Astrocyte (in vitro differentiated cells and primary cell): ENCODE results near the gene TAF6L. TPM values are rescaled to one million over a fixed set of nuclear protein-coding genes. Genes with fewer than 3 reads are reported as not detected.
A peak's percentile ranks its signal among the peaks of the same experiment; 100 is the strongest.

Experiments used
- DNase-seq: peaks from one replicate; pipeline ENCODE4 v3.0.0-alpha.2; 2010; ENCODE audit warnings: low read depth
- FAIRE-seq: peaks from 2 replicates; lab custom pipeline; 2011; peaks lifted over from hg19 to GRCh38; lab: Jason Lieb, UNC
- H2AFZ ChIP-seq: 2 replicates; pipeline ENCODE4 v1.6.0; 2012; ENCODE audit warnings: low read depth, low read length, inconsistent platforms
- H3K27ac ChIP-seq: 2 replicates; pipeline ENCODE4 v1.5.1; 2011; ENCODE audit warnings: low read depth, low read length, inconsistent platforms
- H3K27me3 ChIP-seq: 2 replicates; pipeline ENCODE4 v1.6.0; 2011; ENCODE audit warnings: low read length, inconsistent platforms; ENCODE audit not compliant: insufficient read depth
- H3K36me3 ChIP-seq: 2 replicates; pipeline ENCODE4 v1.5.1; 2011; ENCODE audit warnings: low read length, inconsistent platforms; ENCODE audit not compliant: insufficient read depth
- H3K4me1 ChIP-seq: 2 replicates; pipeline ENCODE4 v1.5.1; 2011; ENCODE audit warnings: low read length, inconsistent platforms; ENCODE audit not compliant: insufficient read depth
- H3K4me2 ChIP-seq: 2 replicates; pipeline ENCODE4 v1.6.0; 2012; ENCODE audit warnings: low read length, inconsistent platforms
- H3K4me3 ChIP-seq: 2 replicates; pipeline ENCODE4 v1.5.1; 2011; ENCODE audit warnings: low read depth, mild to moderate bottlenecking, low read length, inconsistent platforms; ENCODE audit not compliant: insufficient read depth
- H3K79me2 ChIP-seq: 2 replicates; pipeline ENCODE4 v1.6.0; 2012; ENCODE audit warnings: mild to moderate bottlenecking, low read length, inconsistent platforms; ENCODE audit not compliant: insufficient read depth
- H3K9ac ChIP-seq: 2 replicates; pipeline ENCODE4 v1.6.0; 2012; ENCODE audit warnings: mild to moderate bottlenecking, low read length, inconsistent platforms
- H3K9me3 ChIP-seq: 2 replicates; pipeline ENCODE4 v1.5.1; 2012; ENCODE audit warnings: low read depth, mild to moderate bottlenecking, low read length, inconsistent platforms; ENCODE audit not compliant: insufficient read depth
- H4K20me1 ChIP-seq: 2 replicates; pipeline ENCODE4 v1.6.0; 2012; ENCODE audit warnings: low read length, inconsistent platforms; ENCODE audit not compliant: insufficient read depth
- H3K27ac Mint-ChIP-seq: one replicate; pipeline ENCODE4 v1.8.0; 2021; ENCODE audit warnings: mild to moderate bottlenecking, mixed read lengths; ENCODE audit not compliant: unreplicated experiment
- H3K27me3 Mint-ChIP-seq: one replicate; pipeline ENCODE4 v1.8.0; 2021; ENCODE audit warnings: low read depth, mixed read lengths; ENCODE audit not compliant: unreplicated experiment
- H3K36me3 Mint-ChIP-seq: one replicate; pipeline ENCODE4 v1.8.0; 2021; ENCODE audit warnings: low read depth, mixed read lengths; ENCODE audit not compliant: unreplicated experiment
- H3K4me1 Mint-ChIP-seq: one replicate; pipeline ENCODE4 v1.8.0; 2021; ENCODE audit warnings: low read depth, mixed read lengths; ENCODE audit not compliant: unreplicated experiment
- H3K4me3 Mint-ChIP-seq: one replicate; pipeline ENCODE4 v1.8.0; 2021; ENCODE audit warnings: mild to moderate bottlenecking, moderate library complexity, mixed read lengths; ENCODE audit not compliant: unreplicated experiment
- H3K9me3 Mint-ChIP-seq: one replicate; pipeline ENCODE4 v1.8.0; 2021; ENCODE audit warnings: mild to moderate bottlenecking, mixed read lengths; ENCODE audit not compliant: unreplicated experiment
- EZH2 ChIP-seq: IDR thresholded peaks from 2 replicates; pipeline ENCODE4 v1.6.1; 2012; ENCODE audit warnings: mild to moderate bottlenecking, low read length, inconsistent platforms; ENCODE audit not compliant: insufficient read depth
- total RNA-seq: library from RNA; stranded (reverse); gene quantifications from 2 replicates; pipeline ENCODE4 v1.2.1, GENCODE V29; 2021
- TF ChIP-seq, protein P1 (sequence below): IDR thresholded peaks from 2 replicates; pipeline ENCODE4 v1.5.1; 2011; ENCODE audit warnings: low read depth, mild to moderate bottlenecking, inconsistent platforms, low read length, moderate library complexity; ENCODE audit not compliant: insufficient read depth

TAF6L gene
- total RNA-seq, 1 donor from 2014 or later = 14.7 TPM

GRCh38 chr11:62805076-62805892 lies 34.1 kb downstream of the TAF6L start, which contains the start of gene NXF1:
TSS of gene NXF1 (minus strand) at chr11:62805440. CDS start at chr11:62805356, 84 bp downstream.
- Mint-ChIP-seq H3K9me3 (no peaks in the 10 kb centered on the region), H3K36me3 (peaks cover 29% of the 10 kb centered on the region), H3K27me3 (no peaks in the 10 kb centered on the region), H3K4me3 (peak within 1 kb of the TSS; percentile 98), H3K4me1 (peaks cover 24% of the 10 kb centered on the region), H3K27ac (peak within 1 kb of the TSS; percentile 94)
- Histone ChIP-seq H3K79me2 (peaks cover 43% of the 10 kb centered on the region), H3K36me3 (peaks cover 14% of the 10 kb centered on the region), H2AFZ (peak within 1 kb of the TSS; percentile 48), H4K20me1 (peaks cover 41% of the 10 kb centered on the region), H3K4me2 (peak within 1 kb of the TSS; percentile 90), H3K27ac (peak within 1 kb of the TSS; percentile 73), H3K27me3 (no peaks in the 10 kb centered on the region), H3K4me1 (peaks cover 21% of the 10 kb centered on the region), H3K4me3 (peak within 1 kb of the TSS; percentile 85), H3K9me3 (no peaks in the 10 kb centered on the region), H3K9ac (peak within 1 kb of the TSS; percentile 96)
- FAIRE-seq (no peak), DNase-seq (peak; percentile 75)
- TF ChIP-seq EZH2 = no peak
- TF ChIP-seq, protein P1, sequence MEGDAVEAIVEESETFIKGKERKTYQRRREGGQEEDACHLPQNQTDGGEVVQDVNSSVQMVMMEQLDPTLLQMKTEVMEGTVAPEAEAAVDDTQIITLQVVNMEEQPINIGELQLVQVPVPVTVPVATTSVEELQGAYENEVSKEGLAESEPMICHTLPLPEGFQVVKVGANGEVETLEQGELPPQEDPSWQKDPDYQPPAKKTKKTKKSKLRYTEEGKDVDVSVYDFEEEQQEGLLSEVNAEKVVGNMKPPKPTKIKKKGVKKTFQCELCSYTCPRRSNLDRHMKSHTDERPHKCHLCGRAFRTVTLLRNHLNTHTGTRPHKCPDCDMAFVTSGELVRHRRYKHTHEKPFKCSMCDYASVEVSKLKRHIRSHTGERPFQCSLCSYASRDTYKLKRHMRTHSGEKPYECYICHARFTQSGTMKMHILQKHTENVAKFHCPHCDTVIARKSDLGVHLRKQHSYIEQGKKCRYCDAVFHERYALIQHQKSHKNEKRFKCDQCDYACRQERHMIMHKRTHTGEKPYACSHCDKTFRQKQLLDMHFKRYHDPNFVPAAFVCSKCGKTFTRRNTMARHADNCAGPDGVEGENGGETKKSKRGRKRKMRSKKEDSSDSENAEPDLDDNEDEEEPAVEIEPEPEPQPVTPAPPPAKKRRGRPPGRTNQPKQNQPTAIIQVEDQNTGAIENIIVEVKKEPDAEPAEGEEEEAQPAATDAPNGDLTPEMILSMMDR = no peak

GRCh38 chr11:62805961-62806441 lies 34.8 kb downstream of the TAF6L start:
- no peaks in the 10 kb centered on the region for H3K27me3 ChIP-seq
- H3K4me3 Mint-ChIP-seq = peak overlapping the region; percentile 98
- H3K4me3 ChIP-seq = peak overlapping the region; percentile 85
- H3K9me3 Mint-ChIP-seq = no peaks in the 10 kb centered on the region
- H3K36me3 ChIP-seq = peaks cover 11% of the 10 kb centered on the region
- peak overlapping the region; percentile 48 for H2AFZ ChIP-seq
- H3K27ac ChIP-seq = peak overlapping the region; percentile 73
- H3K4me2 ChIP-seq = peak overlapping the region; percentile 90
- no peaks in the 10 kb centered on the region for H3K9me3 ChIP-seq
- FAIRE-seq (no peak), DNase-seq (peak; percentile 35)
- peaks cover 26% of the 10 kb centered on the region for H3K36me3 Mint-ChIP-seq
- peaks cover 38% of the 10 kb centered on the region for H4K20me1 ChIP-seq
- H3K27me3 Mint-ChIP-seq = no peaks in the 10 kb centered on the region
- H3K79me2 ChIP-seq = peaks cover 40% of the 10 kb centered on the region
- peak overlapping the region; percentile 92 for H3K27ac Mint-ChIP-seq
- no peak for TF ChIP-seq EZH2
- TF ChIP-seq, protein P1 = no peak
- peaks cover 21% of the 10 kb centered on the region for H3K4me1 ChIP-seq
- H3K4me1 Mint-ChIP-seq = peaks cover 24% of the 10 kb centered on the region
- peak overlapping the region; percentile 96 for H3K9ac ChIP-seq
